Suprapubic skin (tissue), 4 donors: ENCODE data around the gene ATP9B. TPM values are rescaled to one million over a fixed set of nuclear protein-coding genes. Genes with fewer than 3 reads are reported as not detected.

ENCODE experiments used
- DNase-seq, 2 donors: peaks; one replicate each; pipeline ENCODE4 v3.0.0-alpha.2; 2019; ENCODE audit warnings: low spot score in 2 of 2
- H3K27ac ChIP-seq: fragments of 200-600 bp; sonication (generic); one replicate; pipeline ENCODE4 v1.5.1; 2019
- H3K27me3 ChIP-seq: fragments of 200-600 bp; sonication (generic); one replicate; pipeline ENCODE4 v1.5.1; 2019
- H3K36me3 ChIP-seq: fragments of 200-600 bp; sonication (generic); one replicate; pipeline ENCODE4 v1.5.1; 2019
- H3K4me1 ChIP-seq: fragments of 200-600 bp; sonication (generic); one replicate; pipeline ENCODE4 v1.5.1; 2019
- H3K4me3 ChIP-seq: fragments of 200-600 bp; sonication (generic); one replicate; pipeline ENCODE4 v1.5.1; 2019; ENCODE audit warnings: mild to moderate bottlenecking
- H3K9me3 ChIP-seq: fragments of 200-600 bp; sonication (generic); one replicate; pipeline ENCODE4 v1.5.1; 2019
- CTCF ChIP-seq, 2 donors: fragments of 200-600 bp in 1 of 2; fragments of 450-650 bp in 1 of 2; sonication (generic) in 1 of 2; IDR thresholded peaks; one replicate each; pipeline ENCODE4 v1.5.1; 2016 to 2019; ENCODE audit warnings: antibody characterized with exemption in 2 of 2, mild to moderate bottlenecking in 1 of 2, moderate library complexity in 1 of 2
- EP300 ChIP-seq: sonication (generic); formaldehyde crosslinking; IDR thresholded peaks from one replicate; pipeline ENCODE4 v1.6.1; 2017; ENCODE audit warnings: antibody characterized with exemption
- POLR2A ChIP-seq, 2 donors: fragments of 450-650 bp; IDR thresholded peaks; one replicate each; pipeline ENCODE4 v1.6.1; 2017; ENCODE audit warnings: antibody characterized with exemption in 2 of 2, mild to moderate bottlenecking in 2 of 2, moderate library complexity in 2 of 2
- POLR2AphosphoS5 ChIP-seq, 3 donors: sonication (generic); formaldehyde crosslinking; IDR thresholded peaks; one replicate each; pipeline ENCODE4 v1.6.1; 2017; ENCODE audit warnings: antibody characterized with exemption in 3 of 3
- WGBS: methylation state at CpG from one replicate; pipeline ENCODE4 v1.1.5; 2018; 5-methylcytosine and 5-hydroxymethylcytosine counted together
- total RNA-seq, 4 donors: library from RNA; depleted of rRNA; stranded (reverse); fragments of >200 nt; gene quantifications; one replicate each; pipeline ENCODE4 v1.1.0, GENCODE V29; 2016

ATP9B gene
- total RNA-seq, 4 donors from 2014 or later, result 30.2 to 109 (median 37.4) TPM

GRCh38 chr18:79048245-79048632, 21.0 kb upstream of the ATP9B start:
- Histone ChIP-seq H3K4me3 (no peak overlapping the region), H3K4me1 (no peaks in the 10 kb centered on the region), H3K27ac (no peak overlapping the region), H3K9me3 (no peaks in the 10 kb centered on the region), H3K27me3 (peaks cover 10% of the 10 kb centered on the region), H3K36me3 (no peaks in the 10 kb centered on the region)
- TF ChIP-seq POLR2A (IDR thresholded peaks at IDR 0.05), result no peak
- TF ChIP-seq EP300, result no peak
- no peak for TF ChIP-seq CTCF (IDR thresholded peaks at IDR 0.05)
- no peak for TF ChIP-seq POLR2AphosphoS5 (IDR thresholded peaks at IDR 0.05)
- 90% methylated on average over 7 of the region's 8 CpGs for WGBS
- DNase-seq, result no peak

GRCh38 chr18:79049506-79049905, 19.7 kb upstream of the ATP9B start:
- 90% methylated on average over 3 of the region's 3 CpGs for WGBS
- TF ChIP-seq POLR2AphosphoS5 (IDR thresholded peaks at IDR 0.05), result no peak
- no peak for TF ChIP-seq POLR2A (IDR thresholded peaks at IDR 0.05)
- TF ChIP-seq CTCF (IDR thresholded peaks at IDR 0.05), result no peak
- TF ChIP-seq EP300, result no peak
- H3K36me3 ChIP-seq, result no peaks in the 10 kb centered on the region
- H3K27ac ChIP-seq, result no peak overlapping the region
- H3K4me1 ChIP-seq, result no peaks in the 10 kb centered on the region
- peaks cover 10% of the 10 kb centered on the region for H3K27me3 ChIP-seq
- no peaks in the 10 kb centered on the region for H3K9me3 ChIP-seq
- H3K4me3 ChIP-seq, result no peak overlapping the region
- no peak for DNase-seq

- TF ChIP-seq POLR2AphosphoS5 (IDR thresholded peaks at IDR 0.05) (no peak), CTCF (IDR thresholded peaks at IDR 0.05) (no peak), POLR2A (IDR thresholded peaks at IDR 0.05) (no peak), EP300 (no peak)
- no peaks in the 10 kb centered on the region for H3K36me3 ChIP-seq
- no peaks in the 10 kb centered on the region for H3K9me3 ChIP-seq
- no peaks in the 10 kb centered on the region for H3K4me1 ChIP-seq
- no peak overlapping the region for H3K4me3 ChIP-seq
- peaks cover 10% of the 10 kb centered on the region for H3K27me3 ChIP-seq
- WGBS, result 84% methylated on average over 5 of the region's 5 CpGs
- DNase-seq, result no peak
- no peak overlapping the region for H3K27ac ChIP-seq
Measured at GRCh38 chr18:79050005-79050404, 19.2 kb upstream of the ATP9B start.

GRCh38 chr18:79056827-79057367, 12.3 kb upstream of the ATP9B start:
- WGBS, result 94% methylated on average over 9 of the region's 9 CpGs
- H3K27me3 ChIP-seq, result peaks cover 16% of the 10 kb centered on the region
- no peaks in the 10 kb centered on the region for H3K36me3 ChIP-seq
- no peak for DNase-seq
- no peak overlapping the region for H3K27ac ChIP-seq
- no peaks in the 10 kb centered on the region for H3K9me3 ChIP-seq
- TF ChIP-seq EP300 (no peak), POLR2A (IDR thresholded peaks at IDR 0.05) (no peak), POLR2AphosphoS5 (IDR thresholded peaks at IDR 0.05) (no peak), CTCF (IDR thresholded peaks at IDR 0.05) (no peak)
- no peak overlapping the region for H3K4me3 ChIP-seq
- no peaks in the 10 kb centered on the region for H3K4me1 ChIP-seq

GRCh38 chr18:79058007-79058406, 11.2 kb upstream of the ATP9B start:
- WGBS, result 78% methylated on average over 2 of the region's 2 CpGs
- Histone ChIP-seq H3K4me1 (peaks cover 5% of the 10 kb centered on the region), H3K9me3 (no peaks in the 10 kb centered on the region), H3K27me3 (peaks cover 10% of the 10 kb centered on the region), H3K27ac (no peak overlapping the region), H3K36me3 (no peaks in the 10 kb centered on the region), H3K4me3 (no peak overlapping the region)
- DNase-seq, result no peak
- TF ChIP-seq EP300, result no peak
- no peak for TF ChIP-seq POLR2AphosphoS5 (IDR thresholded peaks at IDR 0.05)
- no peak for TF ChIP-seq POLR2A (IDR thresholded peaks at IDR 0.05)
- no peak for TF ChIP-seq CTCF (IDR thresholded peaks at IDR 0.05)
